HTERT RPE-1 (cell line): ENCODE results near the gene GRAMD4.

Experiments used
- in situ Hi-C: fragments of 300-500 bp; cut with MboI; formaldehyde crosslinking; loops from 4 replicates; pipeline ENCODE4 v1.14.3; 2020; ENCODE audit warnings: low sequenced_read_pairs

Gene GRAMD4

DNA sequence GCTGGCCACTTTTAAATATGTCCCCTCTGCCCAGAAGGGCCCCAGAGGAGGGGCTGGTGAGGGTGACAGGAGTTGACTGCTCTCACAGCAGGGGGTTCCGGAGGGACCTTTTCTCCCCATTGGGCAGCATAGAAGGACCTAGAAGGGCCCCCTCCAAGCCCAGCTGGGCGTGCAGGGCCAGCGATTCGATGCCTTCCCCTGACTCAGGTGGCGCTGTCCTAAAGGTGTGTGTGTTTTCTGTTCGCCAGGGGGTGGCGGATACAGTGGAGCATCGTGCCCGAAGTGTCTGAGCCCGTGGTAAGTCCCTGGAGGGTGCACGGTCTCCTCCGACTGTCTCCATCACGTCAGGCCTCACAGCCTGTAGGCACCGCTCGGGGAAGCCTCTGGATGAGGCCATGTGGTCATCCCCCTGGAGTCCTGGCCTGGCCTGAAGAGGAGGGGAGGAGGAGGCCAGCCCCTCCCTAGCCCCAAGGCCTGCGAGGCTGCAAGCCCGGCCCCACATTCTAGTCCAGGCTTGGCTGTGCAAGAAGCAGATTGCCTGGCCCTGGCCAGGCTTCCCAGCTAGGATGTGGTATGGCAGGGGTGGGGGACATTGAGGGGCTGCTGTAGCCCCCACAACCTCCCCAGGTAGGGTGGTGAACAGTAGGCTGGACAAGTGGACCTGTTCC is 46.5 kb downstream of the GRAMD4 start:
- in situ Hi-C loops, result no loop called here

DNA sequence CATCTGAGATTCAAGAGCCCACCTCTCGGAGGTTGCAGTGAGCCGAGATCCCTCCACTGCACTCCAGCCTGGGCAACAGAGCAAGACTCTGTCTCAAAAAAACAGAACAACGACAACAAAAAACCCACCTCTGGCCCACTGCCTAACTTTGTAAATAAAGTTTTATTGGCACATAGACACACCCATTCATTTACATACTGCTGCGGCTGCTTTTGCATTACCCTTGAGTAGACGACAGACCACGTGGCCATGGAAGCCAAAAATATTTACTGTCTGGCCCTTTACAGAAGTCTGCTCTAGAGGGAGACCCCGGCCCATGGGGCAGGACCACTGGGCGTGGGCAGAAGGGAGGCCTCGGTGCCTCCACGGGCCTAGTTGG is 47.0 kb downstream of the GRAMD4 start:
- in situ Hi-C loops, result no loop called here

DNA sequence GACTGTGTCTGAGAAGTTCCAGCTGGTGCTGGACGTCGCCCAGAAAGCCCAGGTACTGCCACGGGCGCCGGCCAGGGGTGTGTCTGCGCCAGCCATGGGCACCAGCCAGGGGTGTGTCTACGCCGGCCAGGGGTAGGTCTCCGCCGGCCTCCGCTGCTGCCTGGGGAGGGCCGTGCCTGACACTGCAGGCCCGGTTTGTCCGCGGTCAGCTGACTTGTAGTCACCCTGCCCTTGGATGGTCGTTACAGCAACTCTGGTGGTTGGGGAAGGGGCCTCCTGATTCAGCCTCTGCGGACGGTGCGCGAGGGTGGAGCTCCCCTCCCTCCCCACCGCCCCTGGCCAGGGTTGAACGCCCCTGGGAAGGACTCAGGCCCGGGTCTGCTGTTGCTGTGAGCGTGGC is 47.9 kb downstream of the GRAMD4 start:
- in situ Hi-C loops, result no loop called here

DNA sequence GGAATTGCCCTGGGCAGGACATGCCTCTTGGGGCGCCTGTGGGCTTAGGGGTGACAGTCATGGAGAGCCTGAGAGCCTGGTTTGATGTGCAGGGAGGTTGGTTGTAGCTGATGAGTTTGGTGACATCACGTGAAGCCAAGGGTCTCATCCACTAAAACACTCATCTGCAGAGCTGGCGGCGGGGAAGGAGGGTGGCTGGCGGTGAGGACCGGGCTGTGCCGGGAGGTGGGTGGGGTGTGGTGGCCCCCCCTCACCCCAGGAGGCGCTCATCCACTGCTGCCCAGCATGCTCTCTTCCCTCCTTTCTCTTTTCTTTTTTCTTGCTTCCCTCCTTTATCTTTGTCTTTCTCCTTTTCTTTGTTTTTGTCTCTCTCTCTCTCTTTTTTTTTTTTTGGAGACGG is 49.0 kb downstream of the GRAMD4 start:
- in situ Hi-C loops, result no loop called here

DNA sequence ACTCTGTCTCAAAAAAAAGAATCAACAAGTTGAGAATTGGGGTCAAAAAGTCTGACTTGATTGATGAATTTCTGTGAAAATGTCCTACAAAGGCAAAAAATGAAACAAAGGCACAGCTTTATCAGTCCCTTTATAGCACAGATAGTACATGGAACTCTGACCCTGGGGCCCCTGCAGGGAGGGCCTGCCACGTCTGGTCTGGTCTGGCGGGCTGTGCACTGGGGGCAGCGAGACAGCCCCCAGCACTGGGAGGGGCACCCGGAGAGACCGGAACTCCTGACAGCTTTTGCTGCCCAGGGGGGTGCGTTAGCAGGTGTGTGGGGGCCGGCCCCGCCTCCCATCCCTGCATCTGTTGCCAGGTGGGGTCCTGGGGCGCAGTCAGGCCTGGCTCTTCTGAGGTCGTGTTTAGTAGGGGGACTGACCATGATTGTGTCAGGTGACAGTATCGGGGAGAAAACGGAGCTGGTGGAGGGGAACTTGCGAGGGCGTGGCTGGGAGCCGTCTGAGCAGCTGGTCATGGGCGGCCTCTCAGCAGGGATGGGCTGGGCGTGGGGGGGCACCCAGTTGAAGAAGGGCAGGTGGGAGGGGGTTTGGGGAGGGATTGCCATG is 51.7 kb downstream of the GRAMD4 start:
- in situ Hi-C loops, result no loop called here

DNA sequence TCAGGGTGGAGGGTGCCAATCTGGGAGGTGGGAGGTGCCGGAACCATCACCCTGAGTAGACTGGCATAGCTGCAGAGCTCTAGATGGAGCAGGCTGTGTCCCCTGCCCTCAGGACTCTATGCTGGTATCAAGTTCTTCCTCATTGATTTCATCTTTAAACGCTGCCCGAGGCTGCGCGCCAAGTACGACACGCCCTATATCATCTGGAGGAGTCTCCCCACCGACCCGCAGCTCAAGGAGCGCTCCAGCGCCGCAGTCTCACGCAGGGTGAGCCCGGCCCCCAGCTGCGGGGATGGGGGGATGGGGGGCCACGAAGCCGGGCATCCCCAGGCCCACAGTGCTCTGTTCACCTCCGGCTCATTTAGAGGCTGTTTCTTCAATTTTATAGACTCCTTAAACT is 52.5 kb downstream of the GRAMD4 start:
- in situ Hi-C loops, result no loop called here

DNA sequence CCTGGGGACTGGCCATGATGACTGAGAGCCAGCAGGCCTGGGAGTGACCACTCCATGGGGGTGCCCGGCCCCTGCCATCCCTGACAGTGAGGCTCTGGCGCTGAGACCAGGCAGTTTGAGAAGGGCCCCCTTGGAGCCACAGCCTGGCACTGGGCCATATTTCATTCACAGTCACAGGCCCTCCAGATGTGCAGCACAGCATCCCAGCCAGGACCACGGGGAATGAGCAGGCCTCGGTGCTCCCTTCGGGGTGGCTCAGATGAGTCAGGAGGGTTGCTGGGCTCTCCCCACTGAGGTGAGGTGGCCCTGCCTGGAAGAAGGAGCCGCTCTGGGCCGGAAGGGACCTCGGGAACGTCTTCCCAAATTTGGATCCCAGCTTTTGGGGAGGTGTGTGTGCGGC is 53.0 kb downstream of the GRAMD4 start:
- in situ Hi-C loops, result no loop called here

DNA sequence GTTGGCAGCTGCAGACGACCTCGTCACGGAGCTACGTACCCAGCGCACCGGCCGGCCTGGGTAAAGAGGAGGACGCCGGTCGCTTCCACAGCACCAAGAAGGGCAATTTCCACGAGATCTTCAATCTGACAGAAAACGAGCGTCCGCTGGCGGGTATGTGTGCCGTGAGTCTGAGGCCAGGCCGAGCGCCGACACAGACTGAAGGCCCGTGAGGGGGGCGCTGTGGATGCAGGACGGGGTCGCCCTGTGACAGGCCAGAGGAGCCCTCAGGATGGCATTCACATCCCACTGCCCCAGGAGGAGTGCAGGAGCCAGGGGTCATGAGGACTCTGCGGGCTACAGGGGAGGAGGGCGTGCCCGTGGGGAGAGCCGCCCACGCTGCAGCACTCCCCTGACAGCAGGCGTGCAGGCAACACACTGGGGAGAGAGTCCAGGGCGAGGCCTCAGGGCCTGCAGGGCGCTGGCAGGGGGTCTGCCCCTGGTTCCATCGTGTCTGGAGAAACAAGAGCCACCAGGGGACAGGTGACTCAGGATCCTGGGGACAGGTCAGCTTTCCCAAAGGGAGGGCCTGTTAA is 53.6 kb downstream of the GRAMD4 start:
- in situ Hi-C loops, result no loop called here

DNA sequence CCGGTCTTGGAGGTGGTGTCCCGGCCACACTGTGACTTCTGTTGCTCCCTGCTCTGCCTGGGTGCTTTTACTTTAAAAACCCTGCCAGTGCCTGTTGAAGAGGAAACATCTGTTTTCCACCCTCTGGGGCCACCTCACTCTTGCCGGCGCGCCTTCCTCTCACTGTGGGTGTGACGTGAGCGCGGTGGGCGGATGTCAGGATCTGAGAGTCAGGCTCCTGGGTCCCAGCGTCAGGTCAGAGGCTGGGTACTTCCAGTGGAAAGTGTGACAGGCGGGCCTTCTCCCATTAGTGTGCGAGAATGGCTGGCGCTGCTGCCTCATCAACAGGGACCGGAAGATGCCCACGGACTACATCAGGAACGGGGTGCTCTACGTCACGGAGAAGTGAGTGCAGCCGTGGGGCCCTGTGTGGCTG is 54.2 kb downstream of the GRAMD4 start:
- in situ Hi-C loops, result no loop called here

DNA sequence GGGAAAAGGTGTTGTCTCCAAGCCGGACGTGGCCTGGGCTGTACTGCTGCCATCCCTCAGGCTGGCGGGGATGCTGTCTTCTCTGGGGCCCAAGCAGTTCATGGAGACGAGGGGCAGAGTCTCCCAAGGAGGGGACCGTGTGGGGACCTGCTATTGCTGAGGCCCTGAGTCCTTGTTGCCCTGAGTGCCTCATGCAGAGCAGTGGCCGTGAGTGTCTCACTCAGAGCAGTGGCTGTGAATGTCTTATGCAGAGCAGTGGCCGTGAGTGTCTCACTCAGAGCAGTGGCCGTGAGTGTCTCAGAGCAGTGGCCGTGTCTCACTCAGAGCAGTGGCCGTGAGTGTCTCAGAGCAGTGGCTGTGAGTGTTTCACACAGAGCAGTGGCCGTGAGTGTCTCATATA is 54.7 kb downstream of the GRAMD4 start:
- in situ Hi-C loops, result no loop called here

DNA sequence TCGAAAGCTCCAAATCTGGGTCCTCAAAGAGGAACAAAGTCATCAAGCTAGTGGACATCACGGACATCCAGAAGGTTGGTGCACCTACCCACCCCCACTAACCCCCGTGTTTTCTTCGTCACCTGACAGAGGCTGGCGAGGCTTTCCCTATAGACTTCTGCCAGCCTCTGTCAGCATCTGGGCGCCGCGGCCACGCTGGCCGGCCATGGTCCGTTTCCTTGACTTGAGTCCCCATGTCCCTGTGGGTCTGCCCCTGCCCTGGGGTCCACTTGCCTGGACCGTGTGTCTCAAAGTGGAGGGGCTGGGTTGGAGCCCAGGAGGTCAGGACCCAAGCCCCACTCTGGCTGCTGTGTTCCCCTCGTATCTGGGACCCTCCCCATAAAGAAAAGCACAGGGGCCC is 55.3 kb downstream of the GRAMD4 start:
- in situ Hi-C loops, result no loop called here

DNA sequence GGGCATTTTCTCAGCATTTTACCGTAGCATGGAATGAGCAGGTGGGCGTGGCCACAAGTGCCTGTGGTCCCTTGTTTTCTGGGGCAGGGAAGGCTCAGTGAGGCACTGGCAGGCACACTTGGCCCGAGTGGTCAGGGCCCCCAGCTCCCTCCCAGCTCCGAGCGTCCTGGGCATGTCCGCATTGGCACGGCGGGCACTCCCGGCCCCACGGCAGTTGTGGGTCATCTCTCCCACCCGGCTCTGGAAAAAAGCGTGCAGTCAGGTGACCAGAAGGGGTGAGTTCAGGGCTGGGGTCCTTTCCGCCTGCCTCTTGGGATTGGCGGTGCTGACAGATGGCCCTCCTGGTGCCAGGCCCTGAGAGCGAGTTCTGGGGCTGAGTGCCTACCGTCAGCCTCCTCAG is 55.8 kb downstream of the GRAMD4 start:
- in situ Hi-C loops, result no loop called here

DNA sequence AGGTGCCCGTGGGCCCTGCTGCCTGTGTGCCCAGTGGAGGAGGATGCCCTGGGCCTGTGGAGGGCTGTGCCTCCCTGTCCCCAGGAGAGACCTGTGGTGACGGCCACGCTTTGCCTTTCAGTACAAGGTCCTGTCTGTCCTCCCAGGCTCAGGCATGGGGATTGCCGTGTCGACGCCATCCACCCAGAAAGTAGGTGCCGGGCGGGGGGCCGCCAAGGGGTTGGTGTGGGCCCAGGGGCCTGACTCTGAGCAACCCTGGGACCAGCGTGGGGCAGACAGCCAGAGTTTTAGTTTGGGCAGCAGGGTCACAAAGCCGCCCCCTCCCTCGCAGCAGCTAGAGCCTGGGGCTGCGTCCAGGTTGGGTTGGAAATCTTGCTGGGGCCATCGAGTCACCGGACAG is 56.3 kb downstream of the GRAMD4 start:
- in situ Hi-C loops, result no loop called here

DNA sequence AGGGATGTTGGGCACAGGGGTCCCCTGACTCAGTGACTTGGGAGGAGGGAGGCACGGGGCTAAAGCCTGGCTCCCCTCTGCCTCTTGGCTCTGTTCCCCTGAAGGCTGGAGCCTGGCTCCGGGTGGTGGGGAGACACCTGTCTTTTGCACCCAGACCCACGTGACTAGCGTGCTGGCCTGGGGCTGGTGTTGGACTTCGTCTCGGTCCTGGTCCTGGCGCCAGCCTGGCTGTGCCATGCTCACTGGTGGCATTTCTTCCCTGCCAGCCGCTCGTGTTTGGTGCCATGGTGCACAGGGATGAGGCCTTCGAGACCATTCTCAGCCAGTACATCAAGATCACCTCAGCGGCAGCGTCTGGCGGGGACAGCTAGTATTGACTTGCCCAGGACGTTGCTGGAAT is 56.7 kb downstream of the GRAMD4 start:
- in situ Hi-C loops, result no loop called here

DNA sequence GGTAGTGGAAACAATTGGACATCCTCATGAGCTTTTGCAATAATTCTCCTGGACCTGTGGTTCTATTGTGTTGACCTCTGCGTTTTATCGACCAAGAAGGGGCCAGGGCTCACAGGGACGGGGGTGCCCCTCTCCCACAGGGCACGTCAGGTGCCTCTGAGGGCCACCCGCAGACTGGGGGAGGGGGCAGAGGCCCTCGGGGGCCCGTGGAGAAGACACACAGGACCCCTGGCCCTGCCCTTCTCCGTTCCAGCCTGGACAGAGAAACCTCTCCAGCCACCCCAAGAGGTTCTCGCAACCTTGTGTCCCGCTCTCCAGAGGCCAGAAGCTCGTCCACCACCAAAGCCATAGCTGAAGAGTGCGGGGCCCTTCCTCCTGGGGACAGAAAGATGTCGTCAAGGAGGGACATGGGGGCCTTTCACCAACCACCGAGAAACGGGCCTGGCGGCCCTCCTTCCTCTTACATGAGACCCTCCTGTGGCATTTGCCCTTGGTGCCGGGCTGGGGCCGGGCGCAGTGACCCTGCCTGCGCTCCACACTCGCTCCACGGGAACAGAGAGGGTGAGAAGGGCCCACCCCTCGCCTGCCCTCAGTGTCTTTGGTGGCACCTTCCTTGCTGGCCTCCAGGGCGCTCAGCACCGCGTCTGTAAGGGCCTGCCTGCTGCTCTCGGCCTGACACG is 57.3 kb downstream of the GRAMD4 start:
- in situ Hi-C loops, result no loop called here

DNA sequence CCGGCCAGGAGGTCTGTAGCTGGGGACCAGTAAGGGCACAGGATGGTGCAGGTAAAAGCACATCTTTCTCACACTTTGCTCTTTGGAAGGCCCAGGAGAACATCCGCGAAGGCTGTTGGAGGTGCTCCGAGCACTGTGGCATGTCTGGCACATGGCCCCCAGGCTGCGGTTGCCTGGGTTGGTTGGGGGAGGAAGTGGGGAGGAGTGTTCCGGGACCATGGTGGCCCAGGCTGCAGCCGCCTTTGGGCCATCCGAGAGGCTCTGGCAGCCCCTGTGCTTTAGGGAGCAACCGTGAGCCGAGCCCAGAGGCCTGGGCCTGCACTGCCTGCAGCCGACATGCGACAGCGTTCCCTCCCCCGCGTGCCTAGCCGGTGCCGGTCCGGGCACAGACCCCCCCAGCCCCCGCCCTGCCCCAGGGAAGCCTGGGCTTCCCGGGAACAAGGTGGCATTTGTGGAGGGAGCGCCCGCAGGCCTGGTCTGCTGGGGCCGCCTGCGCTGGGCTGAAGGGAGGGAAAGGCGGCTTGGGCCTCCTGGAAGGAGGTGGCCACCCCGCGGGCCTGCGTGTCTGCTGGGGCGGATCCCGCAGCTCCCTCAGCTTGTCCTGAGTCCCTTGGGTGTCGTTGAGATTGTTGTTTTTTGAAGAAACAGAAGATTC is 57.9 kb downstream of the GRAMD4 start:
- in situ Hi-C loops, result no loop called here

DNA sequence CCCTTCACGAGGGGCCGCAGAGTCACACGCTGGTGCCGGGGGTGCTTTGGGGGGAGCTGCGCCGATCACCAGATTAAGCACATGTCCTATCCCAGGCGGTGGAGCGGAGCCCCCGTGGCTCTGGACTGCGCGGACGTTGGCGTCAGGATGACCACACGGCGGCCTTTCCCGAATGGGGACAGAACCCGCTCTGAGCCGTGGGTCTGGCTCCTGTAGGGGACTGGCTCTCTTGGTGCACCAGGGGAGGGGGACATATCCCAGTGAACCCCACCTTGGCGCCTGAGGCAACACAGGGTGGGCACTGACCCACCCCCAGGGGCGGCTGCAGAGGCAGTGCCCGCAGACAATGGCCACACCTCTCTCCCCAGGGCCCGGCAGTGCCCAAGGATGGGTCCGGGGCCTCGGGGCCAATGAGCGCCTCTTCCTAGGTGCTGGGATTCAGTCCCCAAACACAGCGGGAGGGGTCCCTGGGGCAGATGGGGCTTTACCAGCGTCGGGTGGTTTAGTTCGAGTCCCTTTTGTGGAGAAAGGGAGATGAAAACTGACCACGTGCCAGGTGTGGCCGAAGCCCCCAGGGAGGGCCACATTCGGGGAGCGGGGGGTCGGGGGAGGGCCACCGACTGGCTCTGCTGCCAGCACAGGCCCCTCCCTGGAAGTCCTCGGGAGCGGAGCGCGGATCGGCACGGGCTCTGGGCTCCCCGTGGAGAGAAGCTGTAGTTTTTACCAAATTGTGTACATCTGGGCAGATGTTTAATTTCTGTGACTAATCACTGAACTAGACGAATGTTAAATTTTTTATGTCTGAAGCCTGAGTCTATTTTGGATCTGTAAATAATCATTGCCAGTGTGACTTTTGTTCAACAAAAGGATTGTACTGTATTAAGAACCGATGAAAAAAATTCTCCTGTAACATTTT is 58.9 kb downstream of the GRAMD4 start:
- in situ Hi-C loops, result no loop called here

DNA sequence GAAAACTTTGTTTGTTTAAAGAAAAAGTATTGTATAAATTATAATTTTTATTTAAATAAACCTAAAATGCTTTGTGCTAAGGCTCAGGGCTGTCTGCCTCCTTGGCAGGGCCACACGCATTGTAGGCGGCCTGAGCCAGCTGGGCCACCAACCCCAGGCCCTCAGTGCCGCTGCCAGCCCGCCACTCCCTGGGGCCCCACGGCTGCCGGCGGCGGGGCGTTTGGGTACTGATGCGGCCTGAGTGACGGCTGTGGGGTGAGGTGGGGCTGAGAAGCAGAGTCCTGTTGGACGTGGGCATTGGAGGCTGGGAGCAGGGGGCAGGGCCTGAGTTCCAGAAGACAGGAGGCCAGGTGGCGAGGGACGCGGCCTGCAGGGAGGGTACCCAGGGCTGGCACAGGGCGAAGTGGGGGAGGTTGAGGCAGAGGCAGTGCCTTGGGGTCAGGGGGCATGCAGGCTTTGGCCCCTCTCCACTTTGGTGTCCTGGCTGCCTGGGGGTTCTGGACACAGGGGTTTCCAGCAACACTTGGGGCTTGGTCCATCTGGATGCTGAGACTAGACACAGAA is 59.6 kb downstream of the GRAMD4 start:
- in situ Hi-C loops, result no loop called here

DNA sequence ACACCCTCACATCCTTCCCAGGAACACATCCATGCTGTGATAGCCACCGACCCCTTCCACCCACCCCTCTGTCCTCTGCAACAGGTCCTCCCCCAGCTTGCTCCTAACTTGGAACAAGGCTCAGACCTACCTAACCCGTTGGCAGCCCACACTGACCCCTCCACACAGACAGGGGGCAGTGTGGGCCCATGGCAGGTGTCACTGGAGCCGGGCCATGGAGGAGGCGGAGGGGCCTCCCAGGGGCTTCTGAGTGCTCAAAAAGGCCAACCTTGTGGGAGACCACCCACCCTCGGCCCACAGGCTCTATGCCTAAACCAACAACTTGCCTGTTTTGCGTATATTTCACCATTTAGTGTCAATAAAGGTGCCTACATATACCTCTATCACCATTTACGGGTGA is 60.8 kb downstream of the GRAMD4 start:
- in situ Hi-C loops, result no loop called here

DNA sequence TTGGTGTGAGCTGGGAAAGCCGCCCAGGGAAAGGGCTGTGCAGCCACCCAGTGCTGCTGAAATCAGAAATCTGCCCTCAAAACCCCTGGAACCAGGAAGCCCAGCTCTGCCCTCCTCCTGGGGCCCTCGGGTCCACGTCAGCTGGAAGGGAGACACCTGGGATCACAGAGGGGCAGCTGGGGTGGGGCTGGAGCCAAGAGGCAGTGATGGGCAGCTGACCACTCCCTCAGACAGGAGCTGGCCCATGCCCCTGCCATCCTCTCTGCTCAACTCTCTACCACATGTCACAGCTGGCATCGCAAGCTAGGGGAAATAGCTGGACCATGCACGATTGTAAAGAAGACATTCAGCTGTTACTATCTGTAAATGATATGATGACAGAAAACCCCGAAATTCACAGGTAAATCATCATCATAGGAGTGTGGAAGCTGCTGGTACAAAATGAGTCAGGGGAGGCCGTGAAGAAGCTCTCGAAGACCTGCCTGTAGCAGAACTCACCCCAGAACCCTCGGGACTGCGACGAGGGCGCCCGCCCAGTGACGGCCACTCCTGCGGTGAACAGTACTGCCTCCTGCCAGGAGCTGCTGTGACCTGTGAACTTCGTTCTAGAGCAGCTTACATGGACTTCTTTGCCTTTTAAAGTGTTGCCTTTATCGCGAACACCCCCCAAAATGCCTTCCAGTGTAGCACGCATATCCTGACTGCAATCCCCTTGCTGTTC is 62.0 kb downstream of the GRAMD4 start:
- in situ Hi-C loops, result no loop called here
